Left renal pelvis (tissue), 4 donors: ENCODE data around the gene BRD3OS. TPM values are rescaled to one million over a fixed set of nuclear protein-coding genes. Genes with fewer than 3 reads are reported as not detected.

ENCODE experiments used
- DNase-seq, 4 donors: peaks; one replicate each; pipeline ENCODE4 v3.0.0-alpha.2; 2013; ENCODE audit warnings: low read depth in 4 of 4, low spot score in 3 of 4
- polyA plus RNA-seq, 4 donors: library from polyadenylated mRNA; unstranded; fragments of 120-200 nt; gene quantifications; one replicate each; pipeline ENCODE4 v1.2.1, GENCODE V29; 2013; ENCODE audit not compliant: insufficient read length in 4 of 4

The BRD3OS gene
- polyA plus RNA-seq = 10 to 100 TPM; 16.8 to 24.9 (median 21.0) TPM

GRCh38 chr9:134024828-134025605 lies at the start of gene BRD3OS:
TSS of gene BRD3OS (plus strand) at chr9:134025481. CDS start at chr9:134026748, 1,267 bp downstream.
- DNase-seq = peak; percentile 99 to 100 (median 99)

GRCh38 chr9:133975511-133975910 lies 49.8 kb upstream of the BRD3OS start:
- no peak for DNase-seq

- DNase-seq = no peak
Measured at GRCh38 chr9:133976191-133976861, 49.0 kb upstream of the BRD3OS start.

GRCh38 chr9:133976887-133977286 lies 48.4 kb upstream of the BRD3OS start:
- no peak for DNase-seq

GRCh38 chr9:133977421-133978201 lies 47.7 kb upstream of the BRD3OS start:
- no peak for DNase-seq

- no peak for DNase-seq
Measured at GRCh38 chr9:133978226-133978898, 46.9 kb upstream of the BRD3OS start.

- no peak for DNase-seq
Measured at GRCh38 chr9:133978899-133979272, 46.4 kb upstream of the BRD3OS start.

- no peak for DNase-seq
Measured at GRCh38 chr9:133979273-133979920, 45.9 kb upstream of the BRD3OS start.

GRCh38 chr9:133979921-133980863 lies 45.1 kb upstream of the BRD3OS start:
- DNase-seq = no peak

- DNase-seq = no peak
Measured at GRCh38 chr9:133980864-133981588, 44.3 kb upstream of the BRD3OS start.

- DNase-seq = no peak
Measured at GRCh38 chr9:133981589-133981957, 43.7 kb upstream of the BRD3OS start.

- no peak for DNase-seq
Measured at GRCh38 chr9:133981958-133982681, 43.2 kb upstream of the BRD3OS start.

GRCh38 chr9:133982971-133983720 lies 42.1 kb upstream of the BRD3OS start:
- DNase-seq = no peak

GRCh38 chr9:133986061-133986460 lies 39.2 kb upstream of the BRD3OS start:
- DNase-seq = no peak

- DNase-seq = no peak
Measured at GRCh38 chr9:133986774-133987445, 38.4 kb upstream of the BRD3OS start.

GRCh38 chr9:133987446-133987788 lies 37.9 kb upstream of the BRD3OS start:
- no peak for DNase-seq
